ENCODE data around the gene MEF2C.

MEF2C gene

GRCh38 chr5:88875341-88876234 lies 7.4 kb downstream of the MEF2C start:
- H3K27me3 Mint-ChIP-seq (ENCODE audit: low read depth), result no peaks in the 10 kb centered on the region
- TF ChIP-seq, protein P1, sequence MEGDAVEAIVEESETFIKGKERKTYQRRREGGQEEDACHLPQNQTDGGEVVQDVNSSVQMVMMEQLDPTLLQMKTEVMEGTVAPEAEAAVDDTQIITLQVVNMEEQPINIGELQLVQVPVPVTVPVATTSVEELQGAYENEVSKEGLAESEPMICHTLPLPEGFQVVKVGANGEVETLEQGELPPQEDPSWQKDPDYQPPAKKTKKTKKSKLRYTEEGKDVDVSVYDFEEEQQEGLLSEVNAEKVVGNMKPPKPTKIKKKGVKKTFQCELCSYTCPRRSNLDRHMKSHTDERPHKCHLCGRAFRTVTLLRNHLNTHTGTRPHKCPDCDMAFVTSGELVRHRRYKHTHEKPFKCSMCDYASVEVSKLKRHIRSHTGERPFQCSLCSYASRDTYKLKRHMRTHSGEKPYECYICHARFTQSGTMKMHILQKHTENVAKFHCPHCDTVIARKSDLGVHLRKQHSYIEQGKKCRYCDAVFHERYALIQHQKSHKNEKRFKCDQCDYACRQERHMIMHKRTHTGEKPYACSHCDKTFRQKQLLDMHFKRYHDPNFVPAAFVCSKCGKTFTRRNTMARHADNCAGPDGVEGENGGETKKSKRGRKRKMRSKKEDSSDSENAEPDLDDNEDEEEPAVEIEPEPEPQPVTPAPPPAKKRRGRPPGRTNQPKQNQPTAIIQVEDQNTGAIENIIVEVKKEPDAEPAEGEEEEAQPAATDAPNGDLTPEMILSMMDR (IDR thresholded peaks at IDR 0.05; ENCODE audit: unreplicated experiment in 3 of 3), result no peak
- no peak overlapping the region for H3K4me3 Mint-ChIP-seq
- no peaks in the 10 kb centered on the region for H3K9me3 Mint-ChIP-seq
- peaks cover 5% of the 10 kb centered on the region for H3K4me1 Mint-ChIP-seq
- no peaks in the 10 kb centered on the region for H3K36me3 Mint-ChIP-seq (ENCODE audit: low read depth)
- no peak overlapping the region for H3K27ac Mint-ChIP-seq

DNA sequence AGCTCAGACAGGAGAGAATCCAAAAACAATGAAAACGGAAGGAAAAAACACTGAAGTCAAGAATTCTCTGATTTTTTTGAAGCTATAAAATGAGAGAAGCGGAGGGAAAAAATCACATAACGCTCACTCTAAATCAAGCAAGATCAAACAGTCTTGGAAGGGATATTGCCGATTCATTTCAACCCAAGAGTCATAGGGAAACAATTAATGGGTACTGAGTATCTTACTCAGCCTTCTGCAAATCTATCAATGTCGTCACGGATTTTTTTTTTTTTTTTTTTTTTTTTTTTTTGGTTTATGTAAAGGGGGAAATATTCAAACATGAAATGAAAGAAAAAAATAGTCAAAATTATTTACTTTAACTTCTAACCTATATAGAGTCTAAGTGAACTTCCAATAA lies 9.5 kb downstream of the MEF2C start:
- TF ChIP-seq, protein P1 (IDR thresholded peaks at IDR 0.05; ENCODE audit: unreplicated experiment in 3 of 3), result no peak
- Mint-ChIP-seq H3K9me3 (no peaks in the 10 kb centered on the region), H3K27ac (no peak overlapping the region), H3K4me1 (peaks cover 5% of the 10 kb centered on the region), H3K4me3 (no peak overlapping the region), H3K36me3 (ENCODE audit: low read depth) (no peaks in the 10 kb centered on the region), H3K27me3 (ENCODE audit: low read depth) (no peaks in the 10 kb centered on the region)

- H3K36me3 Mint-ChIP-seq (ENCODE audit: low read depth), result no peaks in the 10 kb centered on the region
- H3K4me1 Mint-ChIP-seq, result peaks cover 5% of the 10 kb centered on the region
- H3K9me3 Mint-ChIP-seq, result no peaks in the 10 kb centered on the region
- H3K4me3 Mint-ChIP-seq, result no peak overlapping the region
- no peaks in the 10 kb centered on the region for H3K27me3 Mint-ChIP-seq (ENCODE audit: low read depth)
- H3K27ac Mint-ChIP-seq, result no peak overlapping the region
- TF ChIP-seq, protein P1 (IDR thresholded peaks at IDR 0.05; ENCODE audit: unreplicated experiment in 3 of 3), result no peak
Measured at GRCh38 chr5:88872971-88873370, 10.0 kb downstream of the MEF2C start.

DNA sequence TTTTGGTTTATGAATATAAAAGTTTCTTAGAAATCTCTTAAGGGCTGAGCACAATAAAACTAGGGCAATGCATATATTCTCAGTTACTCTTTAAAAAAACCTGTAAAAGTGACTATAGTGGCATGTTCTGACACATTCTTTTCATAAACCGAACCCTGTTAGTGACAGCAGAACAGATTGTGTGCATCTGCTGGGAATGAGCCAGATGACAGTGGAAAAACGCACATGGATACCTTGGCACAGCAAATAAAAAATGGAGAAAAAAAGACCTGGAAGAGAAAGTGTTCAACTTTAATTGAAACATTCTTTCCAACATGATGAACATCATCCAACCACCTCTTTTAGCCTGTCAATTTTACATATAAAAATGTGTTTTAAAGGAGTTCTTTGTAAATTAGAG lies 12.7 kb downstream of the MEF2C start:
- Mint-ChIP-seq H3K4me1 (peaks cover 5% of the 10 kb centered on the region), H3K9me3 (no peaks in the 10 kb centered on the region), H3K36me3 (ENCODE audit: low read depth) (no peaks in the 10 kb centered on the region), H3K27me3 (ENCODE audit: low read depth) (no peaks in the 10 kb centered on the region), H3K27ac (no peak overlapping the region), H3K4me3 (no peak overlapping the region)
- TF ChIP-seq, protein P1 (IDR thresholded peaks at IDR 0.05; ENCODE audit: unreplicated experiment in 3 of 3), result no peak

DNA sequence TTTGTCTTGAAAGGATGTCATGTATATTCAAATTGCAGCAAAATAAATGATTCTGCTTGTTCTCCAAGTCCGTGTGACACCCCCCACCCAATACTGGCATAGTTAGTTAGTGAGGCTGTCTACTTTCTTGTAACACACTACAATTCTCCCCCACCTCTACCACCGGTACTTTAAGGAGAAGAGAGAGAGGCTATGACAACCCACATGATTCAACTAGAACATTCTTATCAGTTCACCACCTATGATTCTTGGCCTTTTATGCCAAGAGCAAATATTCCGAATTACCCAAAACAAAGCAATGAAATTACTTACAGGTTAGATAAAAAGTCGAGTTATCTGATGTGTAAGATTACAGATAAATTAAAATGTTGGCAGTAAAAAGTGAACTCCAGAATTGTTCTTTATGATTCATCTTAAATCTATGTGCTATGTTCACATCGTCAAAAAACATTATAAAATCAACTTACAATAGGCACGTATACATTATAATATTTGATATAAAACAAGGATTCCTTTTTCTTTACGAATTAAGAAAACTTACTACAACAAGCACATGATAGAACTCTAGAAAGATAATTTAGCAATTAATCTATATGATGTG lies 14.4 kb downstream of the MEF2C start:
- TF ChIP-seq, protein P1 (IDR thresholded peaks at IDR 0.05; ENCODE audit: unreplicated experiment in 3 of 3), result no peak
- Mint-ChIP-seq H3K4me3 (no peak overlapping the region), H3K9me3 (no peaks in the 10 kb centered on the region), H3K36me3 (ENCODE audit: low read depth) (no peaks in the 10 kb centered on the region), H3K4me1 (peaks cover 5% of the 10 kb centered on the region), H3K27ac (no peak overlapping the region), H3K27me3 (ENCODE audit: low read depth) (no peaks in the 10 kb centered on the region)

Measured in nephron (organoid).